ENCODE data around the gene NUCKS1.

NUCKS1 gene

GRCh38 chr1:205750138-205751035 is at the start of gene NUCKS1:
Gene NUCKS1, minus strand, starts transcription at chr1:205750182. Its CDS starts 209 bp downstream, at chr1:205749973.
- peak; percentile 96 to 98 for DNase-seq

- DNase-seq: no peak
Measured at GRCh38 chr1:205798577-205798976, 48.6 kb upstream of the NUCKS1 start.

GRCh38 chr1:205797168-205797567 is 47.2 kb upstream of the NUCKS1 start:
- DNase-seq: no peak

- no peak for DNase-seq
Measured at GRCh38 chr1:205794011-205794730, 44.2 kb upstream of the NUCKS1 start.

GRCh38 chr1:205792961-205793673 is 43.1 kb upstream of the NUCKS1 start:
- DNase-seq: no peak

GRCh38 chr1:205792481-205792881 is 42.5 kb upstream of the NUCKS1 start:
- no peak for DNase-seq

GRCh38 chr1:205791568-205792180 is 41.7 kb upstream of the NUCKS1 start:
- peak; percentile 59 to 70 for DNase-seq

- no peak for DNase-seq
Measured at GRCh38 chr1:205787287-205787916, 37.4 kb upstream of the NUCKS1 start.

GRCh38 chr1:205786601-205787000 is 36.6 kb upstream of the NUCKS1 start:
- no peak for DNase-seq

GRCh38 chr1:205785446-205785845 is 35.5 kb upstream of the NUCKS1 start:
- no peak for DNase-seq

- DNase-seq: no peak
Measured at GRCh38 chr1:205783904-205784303, 33.9 kb upstream of the NUCKS1 start.

- DNase-seq: no peak
Measured at GRCh38 chr1:205783433-205783795, 33.4 kb upstream of the NUCKS1 start.

GRCh38 chr1:205782627-205783432 is 32.8 kb upstream of the NUCKS1 start:
- no peak for DNase-seq

GRCh38 chr1:205780335-205780734 is 30.4 kb upstream of the NUCKS1 start:
- DNase-seq: no peak

GRCh38 chr1:205777994-205778393 is 28.0 kb upstream of the NUCKS1 start:
- no peak for DNase-seq

GRCh38 chr1:205775717-205776056 is 25.7 kb upstream of the NUCKS1 start:
- DNase-seq: no peak

GRCh38 chr1:205775015-205775716 is 25.2 kb upstream of the NUCKS1 start, which contains the start of gene RAB29:
Gene RAB29, minus strand, starts transcription at chr1:205775482. Its CDS starts 526 bp downstream, at chr1:205774956.
- DNase-seq: peak; percentile 79 to 86

GRCh38 chr1:205774198-205775014 is 24.4 kb upstream of the NUCKS1 start:
- peak; percentile 41 to 55 for DNase-seq

GRCh38 chr1:205772607-205773032 is 22.6 kb upstream of the NUCKS1 start:
- no peak for DNase-seq

- DNase-seq: no peak
Measured at GRCh38 chr1:205770618-205771017, 20.6 kb upstream of the NUCKS1 start.

All from activated CD4-positive, alpha-beta T cell treated with anti-CD3 and anti-CD28 coated beads, Interleukin-2, amount 50 U/mL, for 48 hours (primary cell).